Measurements from ENCODE around the gene MARF1.
A peak's percentile ranks its signal among the peaks of the same experiment; 100 is the strongest.
"Not testable (repeated sequence)": the region's sequence is repeated elsewhere in the genome, so short reads cannot be mapped to it uniquely, and the experiment has no call there.

The MARF1 gene

GRCh38 chr16:15653227-15653626 is 10.3 kb upstream of the MARF1 start:
- TF ChIP-seq CTCF (conservative IDR thresholded peaks at IDR 0.05; ENCODE audit: low read length), result no peak
- DNase-seq (ENCODE audit: low read depth), result peak; percentile 87
- peak overlapping the region; percentile 11; the same call in 1 of the 2 replicates for H3K4me3 ChIP-seq (ENCODE audit: low read length)

- no peak for TF ChIP-seq CTCF (conservative IDR thresholded peaks at IDR 0.05; ENCODE audit: low read length)
- DNase-seq (ENCODE audit: low read depth), result no peak
- H3K4me3 ChIP-seq (ENCODE audit: low read length), result no peak overlapping the region
Measured at GRCh38 chr16:15652293-15653001, 9.5 kb upstream of the MARF1 start.

- DNase-seq (ENCODE audit: low read depth), result no peak
- no peak for TF ChIP-seq CTCF (conservative IDR thresholded peaks at IDR 0.05; ENCODE audit: low read length)
- H3K4me3 ChIP-seq (ENCODE audit: low read length), result peak overlapping the region; percentile 91
Measured at GRCh38 chr16:15650698-15651171, 7.8 kb upstream of the MARF1 start.

- DNase-seq (ENCODE audit: low read depth), result peak; percentile 83
- TF ChIP-seq CTCF (conservative IDR thresholded peaks at IDR 0.05; ENCODE audit: low read length), result no peak
Measured at GRCh38 chr16:15650019-15650697, 7.2 kb upstream of the MARF1 start, which contains the start of gene NDE1. Gene NDE1 (plus strand): TSS chr16:15650245. CDS start chr16:15664779, 14,534 bp downstream.

GRCh38 chr16:15649727-15650018 is 6.7 kb upstream of the MARF1 start:
- H3K4me3 ChIP-seq (ENCODE audit: low read length), result peak overlapping the region; percentile 55
- no peak for TF ChIP-seq CTCF (conservative IDR thresholded peaks at IDR 0.05; ENCODE audit: low read length)
- DNase-seq (ENCODE audit: low read depth), result no peak

More at GRCh38 chr16:15650019-15650697, 7.2 kb upstream of the MARF1 start, which contains the start of gene NDE1:
- H3K4me3 ChIP-seq (ENCODE audit: low read length), result peak within 1 kb of the TSS; percentile 91

GRCh38 chr16:15649311-15649710 is 6.4 kb upstream of the MARF1 start:
- DNase-seq (ENCODE audit: low read depth), result not testable (repeated sequence)
- peak overlapping the region; percentile 55 for H3K4me3 ChIP-seq (ENCODE audit: low read length)

GRCh38 chr16:15648135-15648730 is 5.3 kb upstream of the MARF1 start:
- DNase-seq (ENCODE audit: low read depth), result peak; percentile 29
- TF ChIP-seq CTCF (conservative IDR thresholded peaks at IDR 0.05; ENCODE audit: low read length), result no peak

More at GRCh38 chr16:15648135-15648730, 5.3 kb upstream of the MARF1 start:
- no peak overlapping the region for H3K4me3 ChIP-seq (ENCODE audit: low read length)
